HEK293T (cell line): ENCODE results near the gene EIF1.

Experiments used
- ARNT ChIP-seq: fragments of 450-650 bp; IDR thresholded peaks from 2 replicates; pipeline ENCODE4 v1.6.1; 2017; ENCODE audit warnings: mild to moderate bottlenecking
- BHLHE40 ChIP-seq: fragments of 450-650 bp; IDR thresholded peaks from 2 replicates; pipeline ENCODE4 v1.6.1; 2016; ENCODE audit warnings: mild to moderate bottlenecking, moderate library complexity, borderline replicate concordance
- CTBP1 ChIP-seq: fragments of 450-650 bp; IDR thresholded peaks from 2 replicates; pipeline ENCODE4 v1.6.1; 2016; ENCODE audit warnings: borderline replicate concordance
- ELF4 ChIP-seq: fragments of 450-650 bp; IDR thresholded peaks from 2 replicates; pipeline ENCODE4 v1.6.1; 2017; ENCODE audit warnings: antibody characterized with exemption
- FOXA1 ChIP-seq: fragments of 450-650 bp; IDR thresholded peaks from 2 replicates; pipeline ENCODE4 v1.6.1; 2016; ENCODE audit warnings: mild to moderate bottlenecking
- FOXK2 ChIP-seq: fragments of 450-650 bp; IDR thresholded peaks from 2 replicates; pipeline ENCODE4 v1.6.1; 2016; ENCODE audit warnings: mild to moderate bottlenecking
- FOXM1 ChIP-seq: fragments of 450-650 bp; IDR thresholded peaks from 2 replicates; pipeline ENCODE4 v1.6.1; 2017; ENCODE audit warnings: mild to moderate bottlenecking, borderline replicate concordance
- HDGF ChIP-seq: fragments of 450-650 bp; IDR thresholded peaks from 2 replicates; pipeline ENCODE4 v1.6.1; 2017; ENCODE audit warnings: antibody characterized with exemption, borderline replicate concordance
- LEF1 ChIP-seq: fragments of 450-650 bp; IDR thresholded peaks from 2 replicates; pipeline ENCODE4 v1.6.1; 2017; ENCODE audit warnings: mild to moderate bottlenecking, borderline replicate concordance
- PKNOX1 ChIP-seq: fragments of 450-650 bp; IDR thresholded peaks from 2 replicates; pipeline ENCODE4 v1.6.1; 2016
- SP1 ChIP-seq: fragments of 450-650 bp; IDR thresholded peaks from 2 replicates; pipeline ENCODE4 v1.6.1; 2017
- SUZ12 ChIP-seq: fragments of 450-650 bp; IDR thresholded peaks from 2 replicates; pipeline ENCODE4 v1.6.1; 2016; ENCODE audit warnings: mild to moderate bottlenecking
- TARDBP ChIP-seq: fragments of 450-650 bp; IDR thresholded peaks from 2 replicates; pipeline ENCODE4 v1.6.1; 2016

- TF ChIP-seq BHLHE40 (no peak), SUZ12 (no peak), FOXA1 (no peak), LEF1 (no peak), CTBP1 (no peak), TARDBP (no peak), ARNT (no peak), FOXM1 (no peak), SP1 (no peak), HDGF (no peak), FOXK2 (no peak), PKNOX1 (no peak), ELF4 (no peak)
Observed at GRCh38 chr17:41653421-41653820, 35.3 kb upstream of the EIF1 start.
